Endothelial cell of umbilical vein (primary cell): ENCODE data around the gene CEBPG. TPM values are rescaled to one million over a fixed set of nuclear protein-coding genes. Genes with fewer than 3 reads are reported as not detected.

Source experiments
- BruUV-seq: library from RNA; stranded (reverse); fragments of 400-500 nt; replicated peaks from 2 replicates; lab custom pipeline; 2021; lab: Mats Ljungman, UMichigan
- CTCF ChIA-PET: fragments of 300-600, 350-600 bp; sonication (Branson Sonifier 250); formaldehyde crosslinking; loops from one replicate; lab custom pipeline; 2021; ENCODE audit warnings: antibody characterized with exemption, inconsistent platforms; lab: Charles Lee
- POLR2A ChIA-PET: fragments of 300-600, 350-600 bp; sonication (Branson Sonifier 250); formaldehyde crosslinking; loops from one replicate; lab custom pipeline; 2021; ENCODE audit warnings: antibody characterized with exemption, inconsistent platforms; lab: Charles Lee
- DNase-seq: peaks from one replicate; pipeline ENCODE4 v3.0.0-alpha.2; 2011; ENCODE audit warnings: low read depth, low spot score
- FAIRE-seq: peaks from 2 replicates; lab custom pipeline; 2011; peaks lifted over from hg19 to GRCh38; lab: Jason Lieb, UNC
- H2AFZ ChIP-seq: 2 replicates; pipeline ENCODE4 v1.6.0; 2012; ENCODE audit warnings: low read depth, low read length, control low read depth, inconsistent platforms
- H3K27ac ChIP-seq: 2 replicates; pipeline ENCODE4 v1.5.1; 2011; ENCODE audit warnings: low read depth, mild to moderate bottlenecking, control low read depth, low read length, moderate library complexity; ENCODE audit not compliant: insufficient read depth
- H3K27me3 ChIP-seq, 2 experiments: 2 replicates each; pipeline versions ENCODE4 v1.6.0 to v1.6.1; 2011; ENCODE audit warnings: low read length in 2 of 2, mixed read lengths in 1 of 2; ENCODE audit not compliant: control insufficient read depth in 2 of 2, insufficient read depth in 2 of 2
- H3K36me3 ChIP-seq, 2 experiments: 2 replicates in 1 of 2; 3 replicates in 1 of 2; pipeline ENCODE4 v1.5.1; 2011; ENCODE audit warnings: low read length in 2 of 2, mild to moderate bottlenecking in 1 of 2, moderate library complexity in 1 of 2; ENCODE audit not compliant: control insufficient read depth in 2 of 2, insufficient read depth in 2 of 2; ENCODE audit errors: extremely low read depth in 1 of 2
- H3K4me1 ChIP-seq: 3 replicates; pipeline ENCODE4 v1.5.1; 2011; ENCODE audit warnings: mild to moderate bottlenecking, low read length; ENCODE audit not compliant: control insufficient read depth, insufficient read depth; ENCODE audit errors: extremely low read depth
- H3K4me2 ChIP-seq: 2 replicates; pipeline ENCODE4 v1.6.1; 2011; ENCODE audit warnings: low read length, control low read depth, mixed read lengths; ENCODE audit not compliant: insufficient read depth
- H3K4me3 ChIP-seq, 3 experiments: fragments of 200-600 bp in 1 of 3; sonication (generic), shearing (Covaris generic) in 1 of 3; replicated peaks in 1 of 3; 2 replicates each; pipeline ENCODE4 v1.5.1; 2011 to 2016; ENCODE audit warnings: control low read depth in 3 of 3, low read length in 3 of 3, mild to moderate bottlenecking in 2 of 3, inconsistent platforms in 1 of 3, low read depth in 1 of 3, moderate library complexity in 1 of 3; ENCODE audit not compliant: insufficient read depth in 1 of 3
- H3K79me2 ChIP-seq: 2 replicates; pipeline ENCODE4 v1.6.0; 2012; ENCODE audit warnings: low read length, inconsistent platforms; ENCODE audit not compliant: control insufficient read depth, insufficient read depth
- H3K9ac ChIP-seq: replicated peaks from 2 replicates; pipeline ENCODE3; 2011; ENCODE audit warnings: low read length, control low read depth; ENCODE audit not compliant: insufficient read depth; ENCODE audit errors: extremely low read depth
- H3K9me1 ChIP-seq: replicated peaks from 3 replicates; pipeline ENCODE4 v1.6.0; 2011; ENCODE audit warnings: mild to moderate bottlenecking, low read length; ENCODE audit not compliant: control insufficient read depth, insufficient read depth; ENCODE audit errors: extremely low read depth
- H3K9me3 ChIP-seq: replicated peaks from 2 replicates; pipeline ENCODE4 v1.5.1; 2012; ENCODE audit warnings: low read length, inconsistent platforms; ENCODE audit not compliant: control insufficient read depth, insufficient read depth
- H4K20me1 ChIP-seq: replicated peaks from 2 replicates; pipeline ENCODE3; 2011; ENCODE audit warnings: mild to moderate bottlenecking, low read length; ENCODE audit not compliant: control insufficient read depth, insufficient read depth; ENCODE audit errors: extremely low read depth
- CTCF ChIP-seq, 2 donors: IDR thresholded peaks; 1 replicate in 1 of 2; 2 replicates in 1 of 2; pipeline ENCODE4 v1.5.1; 2011; ENCODE audit warnings: low read length in 2 of 2, mild to moderate bottlenecking in 2 of 2, moderate library complexity in 2 of 2, control low read depth in 1 of 2, inconsistent platforms in 1 of 2, low read depth in 1 of 2; ENCODE audit not compliant: insufficient read depth in 1 of 2; ENCODE audit errors: extremely low read depth in 1 of 2
- EZH2 ChIP-seq: IDR thresholded peaks from 2 replicates; pipeline ENCODE4 v1.6.1; 2012; ENCODE audit warnings: borderline replicate concordance, low read depth, mild to moderate bottlenecking, moderate library complexity, low read length, inconsistent platforms; ENCODE audit not compliant: severe bottlenecking
- FOS ChIP-seq: IDR thresholded peaks from 2 replicates; pipeline ENCODE4 v1.6.1; 2011; ENCODE audit warnings: mild to moderate bottlenecking, low read length, moderate library complexity, borderline replicate concordance; ENCODE audit not compliant: insufficient read depth
- GATA2 ChIP-seq: IDR thresholded peaks from 2 replicates; pipeline ENCODE4 v1.7.0; 2011; ENCODE audit warnings: low read depth, mild to moderate bottlenecking, moderate library complexity, mixed read lengths, low read length; ENCODE audit not compliant: insufficient read length, insufficient read depth
- JUN ChIP-seq: IDR thresholded peaks from 2 replicates; pipeline ENCODE4 v1.6.1; 2011; ENCODE audit warnings: borderline replicate concordance, low read depth; ENCODE audit not compliant: insufficient read length, insufficient read depth
- MAX ChIP-seq: IDR thresholded peaks from 2 replicates; pipeline ENCODE4 v1.6.1; 2011; ENCODE audit not compliant: insufficient read depth, insufficient read length
- MYC ChIP-seq: IDR thresholded peaks from one replicate; pipeline ENCODE4 v1.6.1; 2011; ENCODE audit warnings: mild to moderate bottlenecking, low read depth, low read length
- POLR2A ChIP-seq: IDR thresholded peaks from 2 replicates; pipeline ENCODE4 v1.6.1; 2012; ENCODE audit warnings: low read depth, mild to moderate bottlenecking, control low read depth, low read length
- POLR2AphosphoS5 ChIP-seq: IDR thresholded peaks from 2 replicates; pipeline ENCODE4 v1.6.1; 2012; ENCODE audit warnings: low read depth, mild to moderate bottlenecking, control low read depth, low read length, moderate library complexity; ENCODE audit not compliant: insufficient read depth
- dilution Hi-C: fragments of 300-500 bp; cut with MboI; formaldehyde crosslinking; loops from one replicate; pipeline ENCODE4 v1.15.0; 2019; ENCODE audit warnings: low sequenced_read_pairs; ENCODE audit not compliant: extremely low pct_ligation_motif_present
- intact Hi-C: fragments of 100-400 bp; cut with micrococcal nuclease; formaldehyde crosslinking; loops from one replicate; pipeline ENCODE4 v1.10.0; 2022
- polyA plus RNA-seq, 4 experiments: library from polyadenylated mRNA; depleted of rRNA in 3 of 4; stranded (reverse) in 3 of 4; unstranded in 1 of 4; fragments of >200 nt; gene quantifications; 2 replicates each; pipeline versions ENCODE4 v1.2.1 to v1.2.3, GENCODE V29; 2011 to 2012; ENCODE audit warnings: missing spikeins in 1 of 4
- total RNA-seq: library from RNA; stranded (reverse); gene quantifications from 2 replicates; pipeline ENCODE4 v1.2.3, GENCODE V29; 2021

Gene CEBPG
- total and polyA plus RNA-seq, 2 donors (not counting 3 experiments of a cell fraction or from before 2014, with no cell fraction given): 10.2 to 24.6 TPM

- ChIA-PET CTCF (interaction anchor here (1.5 kb wide), 1 partner anchor 33 kb away, joined by 3 read pairs; the partner anchor contains the start of gene CEBPA), POLR2A (no interaction called here)
- no peak for DNase-seq
- H3K27ac ChIP-seq: no peak overlapping the region
- FAIRE-seq: no peak
- H3K27me3 ChIP-seq: peaks cover 0 to 2% of the 10 kb centered on the region in 2 experiments
- no peaks in the 10 kb centered on the region for H3K9me1 ChIP-seq
- dilution Hi-C loops: no loop called here
- no peaks in the 10 kb centered on the region for H3K4me1 ChIP-seq
- H3K36me3 ChIP-seq: no peaks in the 10 kb centered on the region
- no peaks in the 10 kb centered on the region for H3K9me3 ChIP-seq
- no peak overlapping the region for H3K9ac ChIP-seq
- no peaks in the 10 kb centered on the region for H3K79me2 ChIP-seq
- no peaks in the 10 kb centered on the region for H4K20me1 ChIP-seq
- TF ChIP-seq CTCF (IDR thresholded peaks at IDR 0.05; ENCODE audit: extremely low read depth in 1 of 2, insufficient read depth in 1 of 2, low read depth in 1 of 2, low read length in 2 of 2) (no peak), POLR2A (no peak)
- intact Hi-C loops: no loop called here
- no peak overlapping the region for H3K4me2 ChIP-seq
- H3K4me3 ChIP-seq: no peak overlapping the region
- H2AFZ ChIP-seq: no peak overlapping the region
- BruUV-seq: no TSS peak
Observed at GRCh38 chr19:33335446-33335845, 38.1 kb upstream of the CEBPG start.

GRCh38 chr19:33339016-33339984 lies 34.2 kb upstream of the CEBPG start:
- no peak overlapping the region for H3K4me2 ChIP-seq
- no peak overlapping the region for H3K4me3 ChIP-seq
- intact Hi-C loops: no loop called here
- H3K4me1 ChIP-seq: no peaks in the 10 kb centered on the region
- BruUV-seq: no TSS peak
- TF ChIP-seq EZH2 (no peak), GATA2 (no peak), JUN (no peak), FOS (no peak), MAX (no peak), POLR2AphosphoS5 (no peak), CTCF (IDR thresholded peaks at IDR 0.05; ENCODE audit: extremely low read depth in 1 of 2, insufficient read depth in 1 of 2, low read depth in 1 of 2, low read length in 2 of 2) (no peak), MYC (no peak), POLR2A (no peak)
- H3K27ac ChIP-seq: no peak overlapping the region
- H3K9me3 ChIP-seq: no peaks in the 10 kb centered on the region
- no peaks in the 10 kb centered on the region for H4K20me1 ChIP-seq
- H2AFZ ChIP-seq: no peak overlapping the region
- peaks cover 0 to 6% of the 10 kb centered on the region in 2 experiments for H3K27me3 ChIP-seq
- no peak for DNase-seq
- ChIA-PET CTCF (no interaction called here), POLR2A (no interaction called here)
- H3K9me1 ChIP-seq: no peaks in the 10 kb centered on the region
- no peaks in the 10 kb centered on the region for H3K79me2 ChIP-seq
- no peaks in the 10 kb centered on the region for H3K36me3 ChIP-seq
- FAIRE-seq: no peak
- no peak overlapping the region for H3K9ac ChIP-seq
- dilution Hi-C loops: no loop called here
